Spleen (tissue), 11 donors: ENCODE data around the gene SPOPL. TPM values are rescaled to one million over a fixed set of nuclear protein-coding genes. Genes with fewer than 3 reads are reported as not detected.

Experiments used
- DNase-seq: peaks from one replicate; pipeline ENCODE4 v3.0.0-alpha.2; 2020
- H3K27ac ChIP-seq, 8 donors: fragments of 200-600 bp; sonication (generic) in 7 of 8; 1 replicate in 4 of 8; 2 replicates in 4 of 8; pipeline versions ENCODE4 v1.5.0 to v1.8.0; 2016 to 2021; ENCODE audit warnings: inconsistent platforms in 4 of 8, mild to moderate bottlenecking in 4 of 8, moderate library complexity in 1 of 8
- H3K27me3 ChIP-seq, 7 donors: fragments of 200-600 bp; sonication (generic) in 6 of 7; replicated peaks in 1 of 7; 1 replicate in 4 of 7; 2 replicates in 3 of 7; pipeline versions ENCODE4 v1.5.0 to v1.8.0; 2016 to 2021; ENCODE audit warnings: inconsistent platforms in 3 of 7, mild to moderate bottlenecking in 1 of 7
- H3K36me3 ChIP-seq, 6 donors: fragments of 200-600 bp; sonication (generic) in 5 of 6; 1 replicate in 4 of 6; 2 replicates in 2 of 6; pipeline versions ENCODE4 v1.5.0 to v1.8.0; 2016 to 2021; ENCODE audit warnings: inconsistent platforms in 2 of 6
- H3K4me1 ChIP-seq, 6 donors: fragments of 200-600 bp; sonication (generic) in 5 of 6; 1 replicate in 3 of 6; 2 replicates in 3 of 6; pipeline versions ENCODE4 v1.5.0 to v1.8.0; 2016 to 2021; ENCODE audit warnings: inconsistent platforms in 3 of 6
- H3K4me3 ChIP-seq, 8 donors: fragments of 200-600 bp; sonication (generic) in 7 of 8; 1 replicate in 4 of 8; 2 replicates in 4 of 8; pipeline versions ENCODE4 v1.5.0 to v1.8.0; 2016 to 2021; ENCODE audit warnings: inconsistent platforms in 4 of 8, mild to moderate bottlenecking in 4 of 8, moderate library complexity in 2 of 8
- H3K9me3 ChIP-seq, 8 donors: fragments of 200-600 bp; sonication (generic) in 7 of 8; 1 replicate in 4 of 8; 2 replicates in 4 of 8; pipeline versions ENCODE4 v1.5.0 to v1.8.0; 2016 to 2021; ENCODE audit warnings: inconsistent platforms in 4 of 8
- CTCF ChIP-seq, 11 experiments: fragments of 200-600 bp in 7 of 11; fragments of 450-650 bp in 4 of 11; sonication (generic) in 4 of 11; IDR thresholded peaks in 8 of 11; conservative IDR thresholded peaks in 3 of 11; 1 replicate in 7 of 11; 2 replicates in 4 of 11; pipeline versions ENCODE4 v1.4.0 to v1.8.0; 2016 to 2021; ENCODE audit warnings: antibody characterized with exemption in 11 of 11, inconsistent platforms in 4 of 11, mild to moderate bottlenecking in 1 of 11
- POLR2A ChIP-seq, 3 donors: fragments of 450-650 bp; IDR thresholded peaks; one replicate each; pipeline ENCODE4 v1.5.1; 2017; ENCODE audit warnings: antibody characterized with exemption in 3 of 3, mild to moderate bottlenecking in 1 of 3
- POLR2AphosphoS5 ChIP-seq, 3 donors: sonication (generic); formaldehyde crosslinking; IDR thresholded peaks; one replicate each; pipeline ENCODE4 v1.5.1; 2017; ENCODE audit warnings: antibody characterized with exemption in 3 of 3
- WGBS, 5 donors: extraction: QIAGEN DNeasy Blood & Tissue Kit in 3 of 5; methylation state at CpG; one replicate each; pipeline versions ENCODE4 v1.1.5 to v1.1.7; 2013 to 2018; 5-methylcytosine and 5-hydroxymethylcytosine counted together
- intact Hi-C: fragments of 100-400 bp; cut with DNase I; formaldehyde crosslinking; loops from one replicate; pipeline ENCODE4 v1.15.0; 2023; ENCODE audit warnings: low total_unique reads
- polyA plus RNA-seq, 3 donors: library from polyadenylated mRNA; stranded (reverse); fragments of 200-250 nt; gene quantifications; one replicate each; pipeline ENCODE4 v1.2.1, GENCODE V29; 2013
- total RNA-seq, 7 donors: library from RNA; depleted of rRNA in 3 of 7; stranded (reverse); fragments of >200 nt in 3 of 7; fragmentation: NEBNext Ultra II Directional in 4 of 7; extraction: Animal tissue kit (Norgen Biotek cat#: 25700) in 4 of 7; gene quantifications; one replicate each; pipeline versions ENCODE4 v1.1.0 to v1.2.1, GENCODE V29; 2016 to 2021
- donor health status: healthy with polysubstance abuse.
- donor health status: DM: no; HTN: no; CAD: no; lungs with moderate emphysema.
- donor health status: DM: no; HTN: no; CAD: no.
- donor health status: Bipolar disorder and iron deficiency.
- donor health status: healthy.
- donor health status: DM: no; HTN: no; CAD: no.
- donor health status: DM: yes; HTN: yes; CAD: no.

The SPOPL gene
- total and polyA plus RNA-seq, 10 donors, result 4.8 to 48.8 (median 36.8) TPM

- H3K9me3 ChIP-seq, result peaks cover 0 to 14% (median 5%) of the 10 kb centered on the region in 8 donors
- no peak overlapping the region for H3K4me3 ChIP-seq
- DNase-seq, result no peak
- TF ChIP-seq CTCF (IDR thresholded peaks at IDR 0.05 in 8 of 11, conservative IDR thresholded peaks at IDR 0.05 in 3 of 11), result no peak
- TF ChIP-seq POLR2A (IDR thresholded peaks at IDR 0.05), result no peak
- no peak for TF ChIP-seq POLR2AphosphoS5 (IDR thresholded peaks at IDR 0.05)
- peaks cover 11 to 89% (median 44%) of the 10 kb centered on the region in 6 donors for H3K4me1 ChIP-seq
- intact Hi-C loops, result no loop called here
- peaks cover 0 to 4% (median 0%) of the 10 kb centered on the region in 6 donors for H3K36me3 ChIP-seq
- no peaks in the 10 kb centered on the region for H3K27me3 ChIP-seq
- WGBS, 5 donors, result 97 to 99% (median 98%) methylated on average over 3 of the region's 3 CpGs
- H3K27ac ChIP-seq, result no peak overlapping the region
These were observed 8.7 kb downstream of the SPOPL start for GRCh38 chr2:138510319-138510718.

GRCh38 chr2:138512672-138513071 lies 11.1 kb downstream of the SPOPL start:
- Histone ChIP-seq H3K4me1 (peaks cover 10 to 88% (median 37%) of the 10 kb centered on the region in 6 donors), H3K4me3 (no peak overlapping the region), H3K36me3 (peaks cover 0 to 4% (median 0%) of the 10 kb centered on the region in 6 donors), H3K9me3 (peaks cover 0 to 14% (median 5%) of the 10 kb centered on the region in 8 donors), H3K27me3 (no peaks in the 10 kb centered on the region), H3K27ac (no peak overlapping the region)
- no peak for DNase-seq
- TF ChIP-seq POLR2A (IDR thresholded peaks at IDR 0.05) (no peak), CTCF (IDR thresholded peaks at IDR 0.05 in 8 of 11, conservative IDR thresholded peaks at IDR 0.05 in 3 of 11) (no peak), POLR2AphosphoS5 (IDR thresholded peaks at IDR 0.05) (no peak)
- intact Hi-C loops, result no loop called here
- WGBS, 5 donors, result 85 to 91% (median 90%) methylated on average over 1 of the region's 1 CpG

- H3K9me3 ChIP-seq, result peaks cover 0 to 14% (median 5%) of the 10 kb centered on the region in 8 donors
- intact Hi-C loops, result no loop called here
- WGBS, 5 donors, result 85 to 91% (median 88%) methylated on average over 3 of the region's 3 CpGs
- H3K27ac ChIP-seq, result no peak overlapping the region
- H3K4me3 ChIP-seq, result no peak overlapping the region
- TF ChIP-seq CTCF (IDR thresholded peaks at IDR 0.05 in 8 of 11, conservative IDR thresholded peaks at IDR 0.05 in 3 of 11), result no peak
- no peak for TF ChIP-seq POLR2A (IDR thresholded peaks at IDR 0.05)
- TF ChIP-seq POLR2AphosphoS5 (IDR thresholded peaks at IDR 0.05), result no peak
- no peaks in the 10 kb centered on the region for H3K27me3 ChIP-seq
- DNase-seq, result no peak
- peaks cover 10 to 89% (median 41%) of the 10 kb centered on the region in 6 donors for H3K4me1 ChIP-seq
- peaks cover 0 to 4% (median 0%) of the 10 kb centered on the region in 6 donors for H3K36me3 ChIP-seq
These were observed 12.6 kb downstream of the SPOPL start for GRCh38 chr2:138514173-138514572.

- intact Hi-C loops, result no loop called here
- Histone ChIP-seq H3K4me3 (no peak overlapping the region), H3K27me3 (no peaks in the 10 kb centered on the region), H3K4me1 (peaks cover 10 to 89% (median 49%) of the 10 kb centered on the region in 6 donors), H3K36me3 (peaks cover 0 to 4% (median 0%) of the 10 kb centered on the region in 6 donors), H3K27ac (no peak overlapping the region), H3K9me3 (peaks cover 0 to 14% (median 5%) of the 10 kb centered on the region in 8 donors)
- 76 to 93% (median 92%) methylated on average over 3 of the region's 3 CpGs for WGBS, 5 donors
- no peak for DNase-seq
- TF ChIP-seq POLR2A (IDR thresholded peaks at IDR 0.05), result no peak
These were observed 13.5 kb downstream of the SPOPL start for GRCh38 chr2:138515092-138515491.
